CD4-positive, alpha-beta T cell treated with Interleukin-10 for 1 hour (primary cell): ENCODE data around the gene PGBD5.
A peak's percentile ranks its signal among the peaks of the same experiment; 100 is the strongest.
"Not testable (repeated sequence)": the region's sequence is repeated elsewhere in the genome, so short reads cannot be mapped to it uniquely, and the experiment has no call there.

Experiments used
- DNase-seq: peaks from one replicate; pipeline ENCODE4 v3.0.0-alpha.2; 2020

The PGBD5 gene, protein sequence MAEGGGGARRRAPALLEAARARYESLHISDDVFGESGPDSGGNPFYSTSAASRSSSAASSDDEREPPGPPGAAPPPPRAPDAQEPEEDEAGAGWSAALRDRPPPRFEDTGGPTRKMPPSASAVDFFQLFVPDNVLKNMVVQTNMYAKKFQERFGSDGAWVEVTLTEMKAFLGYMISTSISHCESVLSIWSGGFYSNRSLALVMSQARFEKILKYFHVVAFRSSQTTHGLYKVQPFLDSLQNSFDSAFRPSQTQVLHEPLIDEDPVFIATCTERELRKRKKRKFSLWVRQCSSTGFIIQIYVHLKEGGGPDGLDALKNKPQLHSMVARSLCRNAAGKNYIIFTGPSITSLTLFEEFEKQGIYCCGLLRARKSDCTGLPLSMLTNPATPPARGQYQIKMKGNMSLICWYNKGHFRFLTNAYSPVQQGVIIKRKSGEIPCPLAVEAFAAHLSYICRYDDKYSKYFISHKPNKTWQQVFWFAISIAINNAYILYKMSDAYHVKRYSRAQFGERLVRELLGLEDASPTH

DNA sequence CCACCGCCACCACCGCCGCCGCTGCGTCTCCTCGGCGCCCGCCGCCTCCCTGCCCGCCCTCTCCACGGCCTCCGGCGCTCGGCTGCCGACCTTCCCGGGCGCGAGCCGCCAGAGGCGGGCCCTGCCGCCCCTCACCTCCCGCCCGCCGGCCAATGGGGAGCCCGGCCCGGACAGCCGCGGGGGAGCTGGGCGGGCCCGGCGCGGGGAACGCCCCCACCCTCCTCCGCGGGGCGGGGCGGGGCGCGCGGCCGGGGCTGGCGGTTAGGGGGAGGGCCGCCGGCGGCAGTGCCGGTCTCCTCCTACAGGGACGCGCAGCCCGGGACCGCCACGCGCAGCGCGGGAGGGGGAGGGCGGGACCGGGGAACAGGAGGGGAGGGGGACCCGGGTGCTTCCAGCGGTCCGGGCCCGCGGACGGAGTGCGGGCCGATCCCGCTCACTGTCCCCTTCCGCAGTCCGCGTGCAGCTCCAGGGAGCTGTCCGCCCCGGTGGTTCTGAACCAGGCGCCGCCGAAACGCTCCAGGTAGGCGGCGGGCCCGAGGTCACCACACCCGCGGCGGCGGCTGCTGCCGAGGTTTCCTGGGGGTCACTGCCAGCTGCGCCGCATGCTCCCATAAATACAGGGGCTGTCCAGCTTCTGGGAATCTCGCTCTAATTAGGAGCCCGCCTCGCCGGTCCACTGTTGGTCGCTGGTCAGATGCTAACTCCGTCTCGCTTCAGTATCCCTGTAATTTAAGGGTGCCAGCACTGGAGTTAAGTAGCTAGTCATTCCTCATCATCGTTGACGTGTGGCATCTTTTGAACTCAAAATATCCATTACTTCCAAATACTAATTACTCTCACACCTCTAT lies at the start of gene PGBD5:
TSS of gene PGBD5 (minus strand) at position 87 of the 848 bp plus-strand sequence. CDS start 404 bp downstream, outside the sequence.
- peak; percentile 39 for DNase-seq

DNA sequence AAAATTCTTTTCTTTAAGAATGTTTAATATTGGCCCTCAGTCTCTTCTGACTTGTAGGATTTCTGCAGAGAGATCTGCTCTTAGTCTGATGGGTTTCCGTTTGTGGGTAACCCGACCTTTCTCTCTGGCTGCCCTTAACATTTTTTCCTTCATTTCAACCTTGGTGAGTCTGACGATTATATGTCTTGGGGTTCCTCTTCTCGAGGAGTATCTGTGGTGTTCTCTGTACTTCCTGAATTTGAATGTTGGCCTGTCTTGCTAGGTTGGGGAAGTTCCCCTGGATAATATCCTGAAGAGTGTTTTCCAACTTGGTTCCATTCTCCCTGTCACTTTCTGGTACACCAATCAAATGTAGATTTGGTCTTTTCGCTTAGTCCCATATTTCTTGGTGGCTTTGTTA lies 48.8 kb upstream of the PGBD5 start:
- not testable (repeated sequence) for DNase-seq

DNA sequence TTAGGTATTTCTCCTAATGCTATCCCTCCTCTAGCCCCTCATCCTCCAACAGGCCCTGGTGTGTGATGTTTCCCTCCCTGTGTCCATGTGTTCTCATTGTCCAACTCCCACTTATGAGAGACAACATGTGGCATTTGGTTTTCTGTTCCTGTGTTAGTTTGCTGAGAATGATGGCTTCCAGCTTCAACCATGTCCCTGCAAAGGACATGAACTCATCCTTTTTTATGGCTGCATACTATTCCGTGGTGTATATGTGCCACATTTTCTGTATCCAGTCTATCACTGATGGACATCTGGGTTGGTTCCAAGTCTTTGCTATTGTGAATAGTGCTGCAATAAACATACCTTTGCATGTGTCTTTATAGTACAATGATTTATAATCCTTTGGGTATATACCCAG lies 44.6 kb upstream of the PGBD5 start:
- DNase-seq, result not testable (repeated sequence)

DNA sequence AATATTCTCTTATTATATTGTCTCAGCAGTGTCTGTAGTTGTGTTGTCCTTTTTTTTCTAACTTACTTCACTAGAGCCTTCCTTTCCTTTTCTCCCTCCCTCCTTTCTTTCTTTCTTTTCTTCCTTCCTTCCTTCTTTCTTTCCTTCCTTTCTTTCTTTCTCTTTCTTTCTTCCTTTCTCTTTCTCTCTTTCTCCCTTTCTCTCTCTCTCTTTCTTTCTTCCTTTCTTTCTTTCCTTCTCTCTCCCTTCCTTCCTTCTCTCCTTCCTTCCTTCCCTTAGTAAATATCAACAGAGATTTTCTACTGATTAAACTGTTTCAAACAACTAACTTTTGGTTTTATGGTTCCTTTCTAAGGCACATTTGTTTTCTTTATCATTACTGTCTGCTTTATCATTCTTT lies 43.1 kb upstream of the PGBD5 start:
- DNase-seq, result no peak

DNA sequence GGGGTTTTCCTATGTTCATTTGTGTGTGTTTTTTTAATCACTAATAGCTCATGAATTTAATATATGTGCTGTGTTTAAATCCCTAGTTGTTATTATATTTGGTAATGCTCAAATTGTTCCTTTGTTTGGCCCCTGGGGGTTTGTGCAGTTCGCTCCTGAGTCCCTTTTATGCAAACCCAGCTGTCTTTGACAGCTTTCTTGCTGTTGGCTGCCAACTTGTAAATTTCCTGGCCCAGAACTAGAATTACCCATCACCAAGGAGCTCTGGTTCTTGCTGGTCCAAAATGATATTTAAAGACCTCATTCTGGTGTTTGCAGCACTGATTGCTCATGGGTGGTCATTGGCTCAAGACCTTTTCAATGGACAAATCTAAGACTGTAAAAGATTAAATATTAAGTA lies 39.6 kb upstream of the PGBD5 start:
- no peak for DNase-seq

DNA sequence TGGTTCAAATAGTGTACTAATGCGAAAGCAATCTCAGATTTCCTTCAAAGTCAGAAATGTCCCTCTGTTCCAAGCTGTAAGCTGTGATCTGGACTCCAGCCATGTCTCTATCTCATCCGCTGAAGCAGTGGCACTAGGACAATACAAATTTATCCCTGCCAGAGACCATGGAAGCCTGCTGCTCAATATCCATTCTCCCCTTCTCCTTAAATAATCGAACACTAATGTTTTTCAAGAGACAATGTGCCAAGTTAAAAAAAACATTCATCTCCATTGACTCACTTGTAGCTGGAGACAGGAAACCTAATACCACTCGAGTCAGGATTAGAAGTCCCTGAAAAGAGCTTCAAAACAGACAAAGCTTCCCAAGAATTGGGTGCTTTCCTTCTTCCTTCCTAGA lies 38.5 kb upstream of the PGBD5 start:
- no peak for DNase-seq

DNA sequence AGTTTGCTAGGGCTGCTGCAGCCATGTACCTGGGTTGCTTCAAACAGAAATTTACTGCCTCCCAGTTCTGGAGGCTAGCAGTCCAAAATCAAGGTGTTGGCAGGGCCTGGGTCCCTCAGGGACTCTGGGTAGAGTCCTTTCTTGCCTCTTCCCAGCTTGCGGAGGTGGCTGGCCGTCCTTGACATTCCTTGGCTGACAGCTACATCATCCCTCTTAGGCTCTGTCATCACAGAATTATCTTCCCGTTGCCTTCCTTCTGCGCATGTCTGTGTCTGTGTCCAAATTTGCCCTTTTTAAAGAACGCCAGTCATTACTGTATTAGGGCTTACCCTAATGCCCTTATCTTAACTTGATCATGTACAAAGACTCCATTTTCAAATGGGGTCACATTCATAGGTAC lies 37.6 kb upstream of the PGBD5 start:
- DNase-seq, result no peak

DNA sequence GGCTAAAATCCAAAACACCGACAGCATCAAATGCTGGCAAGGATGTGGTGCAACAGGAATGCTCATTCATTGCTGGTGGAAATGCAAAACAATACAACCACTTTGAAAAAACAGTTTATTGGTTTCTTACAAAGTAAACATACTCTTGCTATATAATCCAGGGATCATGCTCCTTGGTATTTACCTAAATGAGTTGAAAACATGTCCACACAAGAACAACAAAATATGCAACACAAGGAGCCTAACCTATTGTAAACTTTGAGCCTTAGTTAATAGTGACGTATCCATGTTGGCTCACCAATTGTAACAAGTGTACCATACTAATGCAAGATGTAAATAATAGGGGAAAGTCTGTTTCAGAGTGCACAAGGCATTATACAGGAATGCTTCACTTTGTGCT lies 37.2 kb upstream of the PGBD5 start:
- no peak for DNase-seq

DNA sequence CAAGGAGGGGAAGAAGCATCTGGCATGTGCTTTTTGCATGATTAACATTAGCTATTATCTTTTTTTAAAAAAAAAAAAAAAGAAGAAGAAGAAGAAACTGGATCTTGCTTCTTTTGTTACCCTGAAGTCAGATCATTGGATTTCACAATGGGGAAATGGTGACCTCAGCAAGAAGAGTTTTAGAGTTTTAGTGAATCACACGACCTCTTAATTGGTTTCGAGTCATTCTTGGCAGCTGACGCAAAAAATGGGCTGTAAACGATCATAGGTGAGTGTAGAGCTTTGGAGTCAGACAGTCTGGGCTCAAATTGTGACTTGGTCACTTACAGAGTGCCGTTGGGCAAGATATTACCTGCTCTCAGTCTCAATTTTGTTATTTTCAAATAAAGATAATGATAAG lies 33.3 kb upstream of the PGBD5 start:
- no peak for DNase-seq

DNA sequence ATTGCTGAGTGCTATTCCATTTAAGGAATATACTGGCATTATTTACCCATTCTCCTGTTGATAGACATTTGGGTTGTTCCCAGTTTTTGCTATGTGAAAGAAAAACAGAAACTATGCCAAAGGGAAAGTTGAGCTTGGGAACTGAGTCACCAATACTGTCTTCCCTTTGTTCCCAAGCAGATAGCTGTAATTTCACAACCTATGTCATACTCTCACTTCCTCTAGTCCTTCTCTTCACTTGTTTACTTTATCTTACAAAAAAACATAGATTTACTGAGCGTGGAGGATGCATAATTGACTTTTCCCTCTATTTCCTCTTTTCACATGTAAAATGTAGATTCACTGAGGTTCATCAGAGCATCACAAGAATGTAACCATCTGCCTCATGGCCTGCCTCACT lies 32.4 kb upstream of the PGBD5 start:
- no peak for DNase-seq

DNA sequence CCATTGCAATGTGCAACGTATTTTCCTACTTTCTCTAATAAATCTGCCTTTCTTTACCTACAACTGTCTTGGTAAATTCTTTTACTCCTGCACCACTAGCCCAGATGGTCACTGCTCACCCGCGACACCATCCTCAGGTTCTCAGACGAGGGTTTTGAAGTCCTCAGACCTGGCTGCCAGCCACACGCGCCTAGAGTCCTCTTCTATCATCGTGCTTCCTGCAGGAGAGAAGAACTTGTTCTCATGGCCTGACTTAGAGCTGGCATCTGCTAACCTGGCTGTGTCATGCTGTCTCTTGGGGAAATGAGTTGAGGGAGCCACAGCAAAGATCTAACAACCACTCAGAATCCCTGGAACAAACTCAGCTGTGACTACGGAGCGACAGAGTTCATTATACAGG lies 30.3 kb upstream of the PGBD5 start:
- no peak for DNase-seq

DNA sequence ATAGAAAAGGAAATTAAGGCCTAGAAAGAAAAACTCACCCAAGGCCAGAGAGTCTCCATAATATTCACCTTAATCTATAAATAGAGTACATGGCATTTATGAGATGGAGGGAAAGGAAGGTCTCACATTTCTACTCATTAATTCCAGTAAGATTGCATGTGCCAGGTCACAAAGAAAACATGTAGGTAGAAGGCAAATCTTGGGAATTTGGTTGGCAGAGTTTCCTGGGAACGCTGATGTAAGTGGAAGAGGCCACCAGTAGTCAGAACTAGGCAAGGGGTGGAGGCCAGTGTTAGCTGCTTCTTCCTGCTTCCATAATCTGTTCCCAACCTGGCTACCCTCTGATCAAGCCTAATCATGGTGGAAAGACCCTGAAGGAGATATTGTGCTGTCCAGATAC lies 29.2 kb upstream of the PGBD5 start:
- DNase-seq, result no peak

DNA sequence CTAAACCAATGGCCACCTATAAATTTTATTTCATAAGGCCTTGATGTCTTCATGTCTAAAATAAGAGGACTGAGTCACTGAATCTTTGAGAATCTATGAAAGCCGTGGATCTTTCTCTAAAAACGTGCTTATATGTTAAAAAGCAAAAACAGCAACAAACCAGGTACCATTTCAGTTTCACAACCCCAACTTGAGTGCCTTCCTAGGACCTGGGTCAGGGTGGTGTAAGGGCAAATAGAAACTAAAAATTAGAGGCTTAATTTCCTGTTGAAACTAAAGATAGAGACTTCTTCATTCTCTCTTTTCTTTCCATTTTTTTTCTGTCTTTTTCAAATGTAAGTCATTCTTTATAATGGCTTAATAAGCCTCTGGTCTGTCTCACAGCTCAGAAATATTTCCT lies 27.2 kb upstream of the PGBD5 start:
- no peak for DNase-seq

DNA sequence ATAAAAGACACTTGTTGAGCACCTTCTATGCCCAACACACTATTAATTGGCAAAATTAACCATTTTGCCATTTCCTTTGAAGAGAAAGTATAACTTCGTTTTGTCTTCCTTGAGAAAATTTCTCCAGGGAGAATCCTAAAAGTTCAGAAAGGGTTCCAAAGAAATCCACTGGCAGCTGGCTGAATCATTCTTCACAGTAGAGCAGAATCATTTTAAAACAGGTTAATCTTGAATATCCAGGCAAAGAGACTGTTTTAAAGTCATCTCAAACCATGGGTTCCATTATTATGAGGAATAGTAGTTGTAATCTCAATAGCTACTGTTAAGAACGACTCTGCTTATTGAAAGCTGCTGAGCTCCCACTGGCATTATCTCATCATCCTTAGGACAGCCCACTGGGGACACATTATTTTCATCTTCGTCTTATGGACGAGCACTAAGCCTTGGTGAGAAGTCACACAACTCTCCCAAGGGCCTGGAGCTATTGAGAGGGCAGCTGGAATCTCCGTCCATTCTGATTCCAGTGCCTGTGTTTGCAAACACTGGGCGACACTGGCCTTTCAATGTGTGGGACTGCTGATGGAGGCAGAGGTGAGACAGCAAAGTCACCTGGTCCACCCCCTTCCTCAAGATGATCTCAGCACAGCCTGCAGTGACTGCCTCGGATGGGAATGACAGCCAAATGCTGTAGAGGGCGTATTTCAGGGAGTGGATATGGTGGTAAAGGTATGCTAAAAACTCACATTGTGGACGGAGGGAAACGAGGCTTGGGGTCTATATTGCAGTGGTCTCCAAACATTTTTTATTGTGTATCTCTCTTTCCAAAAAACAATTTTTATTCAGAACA lies 15.3 kb upstream of the PGBD5 start:
- DNase-seq, result no peak

DNA sequence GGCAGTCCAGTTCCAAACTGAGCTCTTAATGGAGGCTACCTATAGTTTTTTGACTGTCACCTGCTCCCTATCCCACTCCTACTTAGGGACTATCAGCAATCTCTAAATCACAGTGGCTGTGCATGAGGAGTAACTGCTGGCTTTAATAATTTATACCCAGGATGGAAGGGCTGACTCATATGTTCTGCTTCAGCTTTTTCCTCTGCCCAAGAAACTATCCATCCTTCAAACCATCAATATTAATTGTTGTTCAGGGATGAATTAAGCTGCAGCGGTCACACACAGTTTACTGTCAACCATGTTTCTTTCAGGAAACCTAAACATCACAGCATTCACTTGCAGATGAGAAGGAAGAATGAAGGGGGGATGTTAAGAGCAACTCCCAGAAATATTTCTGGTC lies 9.0 kb upstream of the PGBD5 start:
- no peak for DNase-seq

DNA sequence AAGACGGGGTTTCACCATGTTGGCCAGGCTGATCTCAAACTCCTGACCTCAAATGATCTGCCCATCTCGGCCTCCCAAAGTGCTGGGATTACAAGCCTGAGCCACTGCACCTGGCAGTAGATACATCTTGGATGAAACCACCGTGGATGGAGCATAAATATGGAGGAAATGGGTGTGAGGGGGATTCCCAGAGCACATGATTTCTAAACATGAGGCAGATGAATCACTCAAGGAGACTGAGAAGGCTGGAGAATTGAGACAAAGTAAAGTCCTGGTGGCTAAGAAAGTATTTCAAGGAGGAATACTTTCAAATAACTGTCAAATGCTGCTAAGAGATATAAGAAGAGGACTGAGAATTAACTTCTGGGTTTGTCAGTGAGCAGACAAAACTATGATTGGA lies 5.4 kb upstream of the PGBD5 start:
- DNase-seq, result no peak

DNA sequence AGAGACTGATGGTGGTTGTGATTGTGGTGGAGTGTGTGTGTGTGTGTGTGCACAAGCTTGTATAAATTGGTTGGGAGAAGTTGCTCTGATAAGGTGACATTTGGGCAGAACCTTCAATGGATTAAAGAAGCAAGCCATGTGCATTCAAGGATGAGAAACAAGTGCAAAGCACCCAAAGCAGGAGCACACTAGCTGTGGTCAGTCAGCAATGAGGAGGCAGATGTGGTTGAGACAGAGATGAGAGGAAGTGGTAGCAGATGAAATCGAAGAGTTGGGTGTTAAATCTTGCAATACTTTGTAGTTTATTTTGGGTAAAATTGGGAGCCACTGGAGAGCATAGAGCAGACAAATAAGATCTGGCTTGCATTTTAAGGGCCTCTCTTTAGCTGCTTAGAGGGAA lies 4.4 kb upstream of the PGBD5 start:
- DNase-seq, result no peak

DNA sequence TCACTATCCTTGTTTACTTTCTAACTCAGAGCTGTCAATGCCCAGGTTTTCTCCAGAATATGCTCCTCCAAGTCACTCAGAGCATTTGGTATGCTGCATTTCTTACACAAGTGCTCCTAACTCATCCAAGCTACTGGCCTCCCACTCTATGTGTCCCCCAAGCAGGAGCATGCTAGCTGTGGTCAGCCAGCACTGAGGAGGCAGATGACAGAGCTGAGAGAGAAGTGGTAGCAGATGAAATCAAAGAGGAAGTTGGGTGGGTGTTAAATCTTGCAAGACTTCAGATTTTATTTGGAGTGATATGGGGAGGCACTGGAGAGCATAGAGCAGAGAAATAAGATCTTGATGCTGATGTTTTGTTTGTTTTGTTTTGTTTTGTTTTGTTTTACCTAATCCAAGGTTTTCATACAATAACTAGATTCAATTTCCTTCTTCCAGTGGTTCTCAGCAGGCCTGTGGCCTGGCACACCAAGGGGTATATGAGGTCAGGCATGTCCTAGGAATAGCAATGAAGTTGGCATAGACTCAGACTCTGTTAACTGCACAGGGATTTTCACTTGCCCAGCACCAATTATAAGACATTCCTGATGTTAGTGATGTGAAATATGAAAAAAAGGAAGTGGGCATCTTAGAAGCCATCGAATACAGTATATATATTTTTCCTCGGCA lies 3.1 kb upstream of the PGBD5 start:
- DNase-seq, result no peak

DNA sequence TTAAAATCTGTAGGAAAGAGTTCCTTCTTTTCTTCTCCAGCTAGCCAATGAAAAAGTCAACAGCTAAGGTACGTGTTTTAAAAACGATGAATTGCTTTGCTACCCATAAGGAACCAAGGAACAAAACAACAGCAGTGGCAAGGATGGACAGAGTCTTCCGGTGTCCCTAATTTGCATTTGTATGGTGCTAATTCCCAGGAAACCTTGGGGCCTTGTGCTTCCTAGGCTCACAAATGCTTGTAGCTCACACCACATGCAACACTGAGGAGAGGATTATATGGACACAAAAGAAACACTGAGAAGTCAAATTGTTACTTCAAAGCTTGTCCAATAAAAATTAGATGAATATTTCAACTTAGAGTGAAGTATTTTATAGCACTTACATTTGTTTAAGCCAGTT lies 1.8 kb upstream of the PGBD5 start:
- no peak for DNase-seq

DNA sequence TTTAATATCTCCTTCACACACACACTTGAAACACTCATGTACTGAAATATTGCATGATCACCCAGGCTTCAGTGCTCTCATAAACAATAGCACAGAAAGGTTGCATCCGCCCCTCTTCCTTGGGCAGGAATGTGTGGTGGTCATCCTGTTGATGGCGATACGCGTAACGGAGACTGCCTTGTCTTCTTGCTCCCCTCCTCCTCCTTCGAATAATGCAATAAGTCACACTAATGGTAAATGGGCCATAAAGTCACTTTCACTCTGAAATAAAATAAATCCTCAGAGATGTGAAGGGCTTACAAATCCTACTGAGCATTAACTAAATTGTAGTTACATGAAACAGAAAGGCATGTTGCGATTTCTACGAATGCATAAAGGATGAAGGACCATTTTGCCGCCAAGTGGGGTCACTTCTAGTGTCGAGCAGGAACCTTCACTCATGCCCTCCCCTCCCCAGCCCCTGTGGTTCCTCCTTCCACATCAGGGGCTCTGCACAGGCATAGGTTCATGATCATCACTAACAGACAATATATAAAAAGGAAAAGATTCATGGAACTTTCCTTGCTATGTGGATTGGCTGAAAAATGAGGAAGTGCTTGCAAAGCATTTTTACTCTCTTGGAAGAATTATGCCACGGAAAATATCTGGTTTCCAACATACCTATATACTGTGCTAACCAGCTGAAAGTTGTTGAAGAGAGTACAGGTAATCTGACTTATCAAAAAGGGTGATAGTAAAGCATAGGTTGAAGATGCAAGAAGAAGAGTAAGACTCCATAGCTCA lies 1.2 kb upstream of the PGBD5 start:
- DNase-seq, result no peak

DNA sequence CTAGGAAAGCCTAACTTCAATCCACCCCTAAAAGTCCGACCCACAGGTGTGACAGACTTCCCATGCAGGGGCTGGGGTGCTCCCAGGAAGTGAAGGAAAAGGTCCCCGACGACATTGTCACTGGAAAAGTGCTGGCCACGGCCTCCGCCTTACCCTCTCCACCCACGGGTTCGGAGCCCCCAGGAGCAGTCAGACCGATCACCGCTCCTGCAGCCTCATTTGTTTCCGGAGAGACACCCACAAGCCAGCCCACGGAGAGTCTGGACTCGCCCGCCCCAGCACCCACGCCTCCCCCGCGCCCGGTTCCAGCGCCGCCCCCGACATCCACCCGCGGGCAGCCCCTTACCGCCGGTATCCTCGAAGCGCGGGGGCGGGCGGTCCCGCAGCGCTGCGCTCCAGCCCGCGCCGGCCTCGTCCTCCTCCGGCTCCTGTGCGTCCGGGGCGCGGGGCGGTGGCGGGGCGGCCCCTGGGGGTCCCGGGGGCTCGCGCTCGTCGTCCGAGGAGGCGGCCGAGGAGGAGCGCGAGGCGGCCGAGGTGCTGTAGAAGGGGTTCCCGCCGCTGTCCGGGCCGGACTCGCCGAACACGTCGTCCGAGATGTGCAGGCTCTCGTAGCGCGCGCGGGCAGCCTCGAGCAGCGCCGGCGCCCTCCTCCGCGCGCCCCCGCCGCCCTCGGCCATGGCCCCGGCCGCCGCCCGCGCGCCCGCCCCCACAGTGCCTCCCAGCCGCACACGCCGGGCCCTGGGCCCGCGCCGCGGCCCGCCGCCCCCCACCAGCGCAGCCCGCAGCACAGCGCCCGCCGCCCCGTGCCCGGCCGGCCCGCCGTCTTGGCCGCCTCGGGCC lies 660 bp downstream of the PGBD5 start:
- DNase-seq, result no peak
